ENCODE data around the gene TMEM43. TPM values are rescaled to one million over a fixed set of nuclear protein-coding genes. Genes with fewer than 3 reads are reported as not detected.
A peak's percentile ranks its signal among the peaks of the same experiment; 100 is the strongest.

Gene TMEM43
- total and polyA plus RNA-seq, 7 experiments from 2014 or later = 30.1 to 55.8 (median 50.3) TPM

DNA sequence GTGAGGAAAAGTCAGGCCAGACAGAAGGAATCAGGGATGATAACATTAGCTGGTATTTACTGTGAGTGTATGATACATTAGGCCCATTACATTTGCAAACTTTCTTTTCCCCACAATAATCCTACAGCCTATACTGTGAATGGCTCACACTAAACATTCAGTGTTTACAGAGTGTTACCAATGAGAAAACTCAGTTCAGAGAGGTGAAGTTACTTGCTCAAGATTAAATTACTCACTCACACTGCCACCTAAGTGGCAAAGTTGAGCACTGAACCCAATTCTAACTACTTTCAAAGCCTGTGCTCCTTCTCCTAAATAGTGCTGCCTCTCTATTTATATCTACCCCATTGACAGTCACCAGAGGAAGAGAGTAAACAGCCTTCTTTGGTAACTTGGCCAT, 45.0 kb downstream of the TMEM43 start:
- no peaks in the 10 kb centered on the region for H3K9me3 ChIP-seq (ENCODE audit: control insufficient read depth in 2 of 3, low read length in 3 of 3)
- CTCF ChIA-PET = no interaction called here
- H3K27me3 Mint-ChIP-seq = no peaks in the 10 kb centered on the region
- H3K4me1 ChIP-seq (ENCODE audit: control insufficient read depth in 2 of 2, insufficient read depth in 2 of 2, low read length in 2 of 2) = peaks cover 14 to 24% of the 10 kb centered on the region in 2 donors
- no peaks in the 10 kb centered on the region for H3K9me3 Mint-ChIP-seq
- peaks cover 44 to 82% (median 66%) of the 10 kb centered on the region in 3 experiments for H3K36me3 ChIP-seq (ENCODE audit: control insufficient read depth in 2 of 3, insufficient read depth in 3 of 3, low read length in 3 of 3)
- peaks cover 47 to 83% (median 70%) of the 10 kb centered on the region in 5 donors for H3K36me3 Mint-ChIP-seq
- no peak overlapping the region for H3K27ac Mint-ChIP-seq
- H3K27me3 ChIP-seq (ENCODE audit: control insufficient read depth in 2 of 2, insufficient read depth in 2 of 2, low read length in 2 of 2) = no peaks in the 10 kb centered on the region
- no peak overlapping the region for H3K27ac ChIP-seq (ENCODE audit: low read depth, low read length)
- intact Hi-C loops (cut with micrococcal nuclease) = no loop called here
- no peak for DNase-seq
- H3K4me3 ChIP-seq (ENCODE audit: low read length) = no peak overlapping the region
- POLR2A ChIA-PET = interaction anchor here (1.5 kb wide), 1 partner anchor 9 kb away, joined by 5 read pairs; the partner anchor contains the start of genes LSM3 and XPC
- no peak overlapping the region for H3K4me3 Mint-ChIP-seq
- no peak for ATAC-seq
- H3K4me1 Mint-ChIP-seq = peaks cover 26 to 67% (median 58%) of the 10 kb centered on the region in 7 donors

- DNase-seq = no peak
- Histone ChIP-seq H3K4me3 (ENCODE audit: low read length) (no peak overlapping the region), H3K36me3 (ENCODE audit: control insufficient read depth in 2 of 3, insufficient read depth in 3 of 3, low read length in 3 of 3) (peaks cover 44 to 74% (median 60%) of the 10 kb centered on the region in 3 experiments), H3K27ac (ENCODE audit: low read depth, low read length) (no peak overlapping the region), H3K9me3 (ENCODE audit: control insufficient read depth in 2 of 3, low read length in 3 of 3) (no peaks in the 10 kb centered on the region), H3K4me1 (ENCODE audit: control insufficient read depth in 2 of 2, insufficient read depth in 2 of 2, low read length in 2 of 2) (peaks cover 21 to 32% of the 10 kb centered on the region in 2 donors), H3K27me3 (ENCODE audit: control insufficient read depth in 2 of 2, insufficient read depth in 2 of 2, low read length in 2 of 2) (no peaks in the 10 kb centered on the region)
- Mint-ChIP-seq H3K27me3 (no peaks in the 10 kb centered on the region), H3K36me3 (peaks cover 47 to 75% (median 62%) of the 10 kb centered on the region in 5 donors), H3K4me3 (peak overlapping the region in 1 of 10 donors; percentile 18), H3K4me1 (peaks cover 34 to 75% (median 66%) of the 10 kb centered on the region in 7 donors), H3K27ac (peak overlapping the region in 1 of 9 donors; percentile 35), H3K9me3 (no peaks in the 10 kb centered on the region)
- ChIA-PET POLR2A (interaction anchor here (1.1 to 1.6 kb wide), 3 partner anchors 8 to 28 kb away, joined by 3 to 6 read pairs (median 5); partner anchors contain the start of genes LSM3 and XPC), CTCF (no interaction called here)
- intact Hi-C loops (cut with micrococcal nuclease) = no loop called here
- no peak for ATAC-seq
These were observed 45.8 kb downstream of the TMEM43 start for GRCh38 chr3:14170531-14171159.

DNA sequence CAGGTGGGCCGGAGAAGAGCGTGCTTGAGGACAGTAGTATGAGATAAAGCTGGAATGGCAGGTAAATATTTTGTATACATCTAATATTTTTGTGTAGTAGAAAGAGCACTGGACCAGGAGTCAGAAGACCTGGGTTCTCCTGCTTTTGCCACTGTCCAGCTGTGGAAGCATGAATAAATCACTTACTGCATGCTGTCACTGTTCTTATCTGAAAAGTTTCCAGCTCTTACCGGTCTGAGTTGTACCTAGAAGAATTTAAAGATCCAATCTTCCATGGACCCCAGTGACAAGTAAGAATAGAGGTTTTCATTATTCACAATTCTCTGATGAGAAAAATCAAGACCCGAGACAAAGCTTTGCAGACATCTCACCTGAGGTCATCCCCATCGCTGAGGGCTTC, 47.6 kb downstream of the TMEM43 start:
- Mint-ChIP-seq H3K4me1 (peaks cover 41 to 81% (median 76%) of the 10 kb centered on the region in 7 donors), H3K27ac (peak overlapping the region in 1 of 9 donors; percentile 73), H3K9me3 (peaks cover 0 to 3% (median 0%) of the 10 kb centered on the region in 11 donors), H3K36me3 (peaks cover 32 to 57% (median 45%) of the 10 kb centered on the region in 5 donors), H3K4me3 (peak overlapping the region in 2 of 10 donors; percentile 12 to 60), H3K27me3 (no peaks in the 10 kb centered on the region)
- Histone ChIP-seq H3K27me3 (ENCODE audit: control insufficient read depth in 2 of 2, insufficient read depth in 2 of 2, low read length in 2 of 2) (no peaks in the 10 kb centered on the region), H3K27ac (ENCODE audit: low read depth, low read length) (no peak overlapping the region), H3K9me3 (ENCODE audit: control insufficient read depth in 2 of 3, low read length in 3 of 3) (no peaks in the 10 kb centered on the region), H3K4me3 (ENCODE audit: low read length) (no peak overlapping the region), H3K4me1 (ENCODE audit: control insufficient read depth in 2 of 2, insufficient read depth in 2 of 2, low read length in 2 of 2) (peaks cover 35 to 50% of the 10 kb centered on the region in 2 donors), H3K36me3 (ENCODE audit: control insufficient read depth in 2 of 3, insufficient read depth in 3 of 3, low read length in 3 of 3) (peaks cover 35 to 56% (median 45%) of the 10 kb centered on the region in 3 experiments)
- DNase-seq (no peak), ATAC-seq (no peak)
- CTCF ChIA-PET = no interaction called here
- POLR2A ChIA-PET = interaction anchor here (0.7 to 1.6 kb wide), 3 partner anchors 15 to 26 kb away, joined by 3 to 4 read pairs (median 3); no protein-coding TSS in a partner anchor
- intact Hi-C loops (cut with micrococcal nuclease) = no loop called here

DNA sequence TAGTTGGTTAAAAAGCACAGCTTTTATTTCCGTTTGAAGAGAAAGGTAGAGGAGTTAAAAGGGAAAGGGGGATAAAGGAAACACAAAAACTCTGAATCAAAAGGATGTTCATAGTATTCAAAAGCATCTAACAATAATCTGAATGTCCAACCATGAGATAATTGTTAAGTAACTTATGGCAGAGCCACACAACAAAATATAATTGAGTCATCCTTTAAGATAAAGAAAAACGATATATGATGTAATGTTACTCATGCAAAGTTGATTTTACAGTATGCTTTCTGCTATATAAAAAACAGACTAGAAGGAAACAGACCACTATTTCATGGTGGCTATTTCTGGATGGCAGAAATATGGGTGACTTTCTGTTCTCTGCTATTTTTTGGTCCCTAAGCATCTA, 49.6 kb downstream of the TMEM43 start:
- Histone ChIP-seq H3K27ac (ENCODE audit: low read depth, low read length) (peak overlapping the region; percentile 22), H3K4me3 (ENCODE audit: low read length) (no peak overlapping the region), H3K36me3 (ENCODE audit: control insufficient read depth in 2 of 3, insufficient read depth in 3 of 3, low read length in 3 of 3) (peaks cover 17 to 36% (median 26%) of the 10 kb centered on the region in 3 experiments), H3K27me3 (ENCODE audit: control insufficient read depth in 2 of 2, insufficient read depth in 2 of 2, low read length in 2 of 2) (no peaks in the 10 kb centered on the region), H3K9me3 (ENCODE audit: control insufficient read depth in 2 of 3, low read length in 3 of 3) (no peaks in the 10 kb centered on the region), H3K4me1 (ENCODE audit: control insufficient read depth in 2 of 2, insufficient read depth in 2 of 2, low read length in 2 of 2) (peaks cover 40 to 60% of the 10 kb centered on the region in 2 donors)
- H3K36me3 Mint-ChIP-seq = peaks cover 20 to 50% (median 37%) of the 10 kb centered on the region in 5 donors
- peak overlapping the region in 7 of 9 donors; percentile 22 to 99 (median 83) for H3K27ac Mint-ChIP-seq
- POLR2A ChIA-PET = interaction anchor here (0.6 to 3.0 kb wide), 5 partner anchors 10 to 284 kb away, joined by 3 to 22 read pairs (median 7); partner anchors contain the start of genes CHCHD4 and TMEM43
- H3K27me3 Mint-ChIP-seq = peaks cover 0 to 2% (median 0%) of the 10 kb centered on the region in 5 donors
- no peak for ATAC-seq
- CTCF ChIA-PET = interaction anchor here (0.6 kb wide), 1 partner anchor 30 kb away, joined by 3 read pairs; no protein-coding TSS in a partner anchor
- peak overlapping the region in 9 of 10 donors; percentile 60 to 100 (median 72) for H3K4me3 Mint-ChIP-seq
- peaks cover 45 to 89% (median 80%) of the 10 kb centered on the region in 7 donors for H3K4me1 Mint-ChIP-seq
- DNase-seq = no peak
- intact Hi-C loops (cut with micrococcal nuclease) = loop anchor here in 1 of 2 donors (1.0 to 2.0 kb wide), 2 partner anchors 10 to 22 kb away; no protein-coding TSS in a partner anchor
- H3K9me3 Mint-ChIP-seq = peaks cover 0 to 3% (median 0%) of the 10 kb centered on the region in 11 donors

- Histone ChIP-seq H3K36me3 (ENCODE audit: control insufficient read depth in 2 of 3, insufficient read depth in 3 of 3, low read length in 3 of 3) (peaks cover 8 to 26% (median 15%) of the 10 kb centered on the region in 3 experiments), H3K27me3 (ENCODE audit: control insufficient read depth in 2 of 2, insufficient read depth in 2 of 2, low read length in 2 of 2) (no peaks in the 10 kb centered on the region), H3K27ac (ENCODE audit: low read depth, low read length) (peak overlapping the region; percentile 22), H3K9me3 (ENCODE audit: control insufficient read depth in 2 of 3, low read length in 3 of 3) (no peaks in the 10 kb centered on the region), H3K4me3 (ENCODE audit: low read length) (peak overlapping the region; percentile 8), H3K4me1 (ENCODE audit: control insufficient read depth in 2 of 2, insufficient read depth in 2 of 2, low read length in 2 of 2) (peaks cover 40 to 62% of the 10 kb centered on the region in 2 donors)
- Mint-ChIP-seq H3K27me3 (peaks cover 0 to 2% (median 0%) of the 10 kb centered on the region in 5 donors), H3K36me3 (peaks cover 12 to 41% (median 27%) of the 10 kb centered on the region in 5 donors), H3K4me1 (peaks cover 42 to 90% (median 80%) of the 10 kb centered on the region in 7 donors), H3K9me3 (peaks cover 0 to 3% (median 0%) of the 10 kb centered on the region in 11 donors), H3K27ac (peak overlapping the region; percentile 67 to 99 (median 83)), H3K4me3 (peak overlapping the region; percentile 37 to 100 (median 71))
- DNase-seq (peak in 8 of 9 donors; percentile 61 to 84 (median 80)), ATAC-seq (peak; percentile 39)
- intact Hi-C loops (cut with micrococcal nuclease) = loop anchor here (2.0 to 5.0 kb wide), 2 partner anchors 23 to 1513 kb away; partner anchors contain the start of gene RAF1 (in 1 of the 2)
- ChIA-PET POLR2A (interaction anchor here (1.0 to 3.0 kb wide), 11 partner anchors 8 to 476 kb away, joined by 3 to 22 read pairs (median 5); partner anchors contain the start of genes CCDC174, CHCHD4 and TMEM43), CTCF (interaction anchor here (0.6 to 1.5 kb wide), 3 partner anchors 31 to 289 kb away, joined by 3 read pairs; no protein-coding TSS in a partner anchor)
These were observed 50.7 kb downstream of the TMEM43 start for GRCh38 chr3:14175383-14176037.
